Activated naive CD8-positive, alpha-beta T cell treated with anti-CD3 and anti-CD28 coated beads for 36 hours (primary cell): Measurements from ENCODE around the gene ANGEL1. TPM values are rescaled to one million over a fixed set of nuclear protein-coding genes. Genes with fewer than 3 reads are reported as not detected.

Experiments used
- DNase-seq: peaks from one replicate; pipeline ENCODE4 v3.0.0; 2021
- H3K27ac Mint-ChIP-seq: one replicate; pipeline ENCODE4 v1.8.0; 2022; ENCODE audit warnings: mild to moderate bottlenecking, moderate library complexity, mixed read lengths
- H3K27me3 Mint-ChIP-seq: one replicate; pipeline ENCODE4 v1.8.0; 2022; ENCODE audit warnings: mild to moderate bottlenecking, mixed read lengths
- H3K36me3 Mint-ChIP-seq: one replicate; pipeline ENCODE4 v1.8.0; 2021; ENCODE audit warnings: mild to moderate bottlenecking, mixed read lengths
- H3K4me1 Mint-ChIP-seq: one replicate; pipeline ENCODE4 v1.8.0; 2021; ENCODE audit warnings: mixed read lengths
- H3K4me3 Mint-ChIP-seq: one replicate; pipeline ENCODE4 v1.8.0; 2022; ENCODE audit warnings: mild to moderate bottlenecking, moderate library complexity, mixed read lengths
- H3K9me3 Mint-ChIP-seq: one replicate; pipeline ENCODE4 v1.8.0; 2022; ENCODE audit warnings: mixed read lengths
- total RNA-seq, 2 experiments: library from RNA; stranded (reverse); gene quantifications; one replicate each; pipeline ENCODE4 v1.2.3, GENCODE V29; 2021

The ANGEL1 gene
- total RNA-seq, 2 experiments from 2014 or later: 14.9 to 17.1 TPM

GRCh38 chr14:76777721-76778120 is 35.0 kb downstream of the ANGEL1 start:
- Mint-ChIP-seq H3K4me1 (peaks cover 15% of the 10 kb centered on the region), H3K9me3 (no peaks in the 10 kb centered on the region), H3K4me3 (no peak overlapping the region), H3K36me3 (peaks cover 2% of the 10 kb centered on the region), H3K27me3 (no peaks in the 10 kb centered on the region), H3K27ac (no peak overlapping the region)
- DNase-seq: no peak

- Mint-ChIP-seq H3K27ac (no peak overlapping the region), H3K27me3 (no peaks in the 10 kb centered on the region), H3K9me3 (no peaks in the 10 kb centered on the region), H3K4me3 (no peak overlapping the region), H3K4me1 (peaks cover 10% of the 10 kb centered on the region), H3K36me3 (peaks cover 2% of the 10 kb centered on the region)
- no peak for DNase-seq
These were observed 36.0 kb downstream of the ANGEL1 start for GRCh38 chr14:76776428-76777251.

GRCh38 chr14:76775695-76776427 is 36.8 kb downstream of the ANGEL1 start:
- Mint-ChIP-seq H3K4me1 (peaks cover 10% of the 10 kb centered on the region), H3K27me3 (peaks cover 4% of the 10 kb centered on the region), H3K9me3 (no peaks in the 10 kb centered on the region), H3K4me3 (no peak overlapping the region), H3K27ac (no peak overlapping the region), H3K36me3 (no peaks in the 10 kb centered on the region)
- DNase-seq: no peak

GRCh38 chr14:76774821-76775694 is 37.6 kb downstream of the ANGEL1 start:
- H3K4me3 Mint-ChIP-seq: no peak overlapping the region
- no peaks in the 10 kb centered on the region for H3K9me3 Mint-ChIP-seq
- no peaks in the 10 kb centered on the region for H3K36me3 Mint-ChIP-seq
- H3K27me3 Mint-ChIP-seq: peaks cover 4% of the 10 kb centered on the region
- H3K4me1 Mint-ChIP-seq: peaks cover 10% of the 10 kb centered on the region
- no peak for DNase-seq
- no peak overlapping the region for H3K27ac Mint-ChIP-seq

GRCh38 chr14:76773956-76774820 is 38.5 kb downstream of the ANGEL1 start:
- DNase-seq: no peak

GRCh38 chr14:76773188-76773885 is 39.3 kb downstream of the ANGEL1 start:
- H3K36me3 Mint-ChIP-seq: no peaks in the 10 kb centered on the region

More at GRCh38 chr14:76773956-76774820, 38.5 kb downstream of the ANGEL1 start:
- no peak overlapping the region for H3K27ac Mint-ChIP-seq
- no peaks in the 10 kb centered on the region for H3K9me3 Mint-ChIP-seq
- no peaks in the 10 kb centered on the region for H3K36me3 Mint-ChIP-seq
- peaks cover 4% of the 10 kb centered on the region for H3K27me3 Mint-ChIP-seq
- peaks cover 11% of the 10 kb centered on the region for H3K4me1 Mint-ChIP-seq
- H3K4me3 Mint-ChIP-seq: no peak overlapping the region

GRCh38 chr14:76772300-76773187 is 40.1 kb downstream of the ANGEL1 start:
- Mint-ChIP-seq H3K36me3 (no peaks in the 10 kb centered on the region), H3K4me3 (no peak overlapping the region), H3K27me3 (peaks cover 4% of the 10 kb centered on the region), H3K4me1 (peaks cover 24% of the 10 kb centered on the region), H3K27ac (no peak overlapping the region), H3K9me3 (no peaks in the 10 kb centered on the region)
- DNase-seq: no peak

More at GRCh38 chr14:76773188-76773885, 39.3 kb downstream of the ANGEL1 start:
- Mint-ChIP-seq H3K27me3 (peaks cover 4% of the 10 kb centered on the region), H3K27ac (no peak overlapping the region), H3K4me1 (peaks cover 19% of the 10 kb centered on the region), H3K4me3 (no peak overlapping the region), H3K9me3 (no peaks in the 10 kb centered on the region)
- DNase-seq: peak; percentile 49

GRCh38 chr14:76771437-76771980 is 41.2 kb downstream of the ANGEL1 start:
- DNase-seq: no peak
- peaks cover 4% of the 10 kb centered on the region for H3K27me3 Mint-ChIP-seq
- peaks cover 24% of the 10 kb centered on the region for H3K4me1 Mint-ChIP-seq
- no peaks in the 10 kb centered on the region for H3K36me3 Mint-ChIP-seq
- H3K27ac Mint-ChIP-seq: no peak overlapping the region
- no peak overlapping the region for H3K4me3 Mint-ChIP-seq
- no peaks in the 10 kb centered on the region for H3K9me3 Mint-ChIP-seq

- Mint-ChIP-seq H3K4me3 (no peak overlapping the region), H3K9me3 (no peaks in the 10 kb centered on the region), H3K36me3 (no peaks in the 10 kb centered on the region), H3K27me3 (peaks cover 4% of the 10 kb centered on the region), H3K27ac (no peak overlapping the region), H3K4me1 (peaks cover 24% of the 10 kb centered on the region)
- no peak for DNase-seq
These were observed 41.9 kb downstream of the ANGEL1 start for GRCh38 chr14:76770521-76771436.

- H3K4me1 Mint-ChIP-seq: peaks cover 24% of the 10 kb centered on the region
These were observed 42.9 kb downstream of the ANGEL1 start for GRCh38 chr14:76769636-76770292.

GRCh38 chr14:76768671-76769500 is 43.8 kb downstream of the ANGEL1 start:
- H3K36me3 Mint-ChIP-seq: no peaks in the 10 kb centered on the region
- no peak overlapping the region for H3K4me3 Mint-ChIP-seq
- peak overlapping the region; percentile 70 for H3K27ac Mint-ChIP-seq
- peaks cover 24% of the 10 kb centered on the region for H3K4me1 Mint-ChIP-seq
- DNase-seq: no peak
- peaks cover 7% of the 10 kb centered on the region for H3K27me3 Mint-ChIP-seq
- H3K9me3 Mint-ChIP-seq: no peaks in the 10 kb centered on the region

More at GRCh38 chr14:76769636-76770292, 42.9 kb downstream of the ANGEL1 start:
- Mint-ChIP-seq H3K27me3 (peaks cover 4% of the 10 kb centered on the region), H3K4me3 (no peak overlapping the region), H3K9me3 (no peaks in the 10 kb centered on the region), H3K27ac (no peak overlapping the region), H3K36me3 (no peaks in the 10 kb centered on the region)
- no peak for DNase-seq
